Colonic mucosa (tissue), 4 donors: ENCODE data around the gene CELF6. TPM values are rescaled to one million over a fixed set of nuclear protein-coding genes. Genes with fewer than 3 reads are reported as not detected.

ENCODE experiments used
- DNase-seq: peaks from one replicate; pipeline ENCODE4 v3.0.0-alpha.2; 2020
- H3K27ac ChIP-seq: fragments of 200-600 bp; one replicate; pipeline ENCODE4 v1.8.0; 2021
- H3K27me3 ChIP-seq: fragments of 200-600 bp; one replicate; pipeline ENCODE4 v1.8.0; 2021
- H3K36me3 ChIP-seq: fragments of 200-600 bp; one replicate; pipeline ENCODE4 v1.8.0; 2021
- H3K4me1 ChIP-seq: fragments of 200-600 bp; one replicate; pipeline ENCODE4 v1.8.0; 2021; ENCODE audit warnings: mild to moderate bottlenecking
- H3K4me3 ChIP-seq: fragments of 200-600 bp; one replicate; pipeline ENCODE4 v1.8.0; 2021
- H3K9ac ChIP-seq, 2 donors: one replicate each; pipeline ENCODE4 v1.7.0; 2013; ENCODE audit warnings: control low read depth in 2 of 2, low read depth in 2 of 2, low read length in 2 of 2
- H3K9me3 ChIP-seq: fragments of 200-600 bp; one replicate; pipeline ENCODE4 v1.8.0; 2021
- CTCF ChIP-seq: fragments of 200-600 bp; IDR thresholded peaks from one replicate; pipeline ENCODE4 v1.8.0; 2022; ENCODE audit warnings: antibody characterized with exemption, mild to moderate bottlenecking
- intact Hi-C: fragments of 100-400 bp; cut with DNase I; formaldehyde crosslinking; loops from one replicate; pipeline ENCODE4 v1.14.1; 2022
- total RNA-seq, 2 donors: library from RNA; stranded (reverse); fragmentation: NEBNext Ultra II Directional in 1 of 2; extraction: Animal tissue kit (Norgen Biotek cat#: 25700) in 1 of 2; gene quantifications; one replicate each; pipeline ENCODE4 v1.2.1, GENCODE V29; 2021
- donor health status: healthy.
- donor health status: DM: no; HTN: no; CAD: no.
- donor health status: DM: no; HTN: no; CAD: no.

The CELF6 gene
- total RNA-seq, 2 donors from 2014 or later, result 0.74 to 0.93 TPM

- TF ChIP-seq CTCF, result no peak
- H3K9ac ChIP-seq, result no peak overlapping the region
- no peak for DNase-seq
Observed at GRCh38 chr15:72323752-72324151, 3.8 kb upstream of the CELF6 start.

GRCh38 chr15:72319360-72319984 lies 485 bp downstream of the CELF6 start:
- peak; percentile 60 for DNase-seq
- H3K4me1 ChIP-seq, result no peaks in the 10 kb centered on the region
- no peaks in the 10 kb centered on the region for H3K27me3 ChIP-seq
- H3K4me3 ChIP-seq, result peak overlapping the region; percentile 56
- intact Hi-C loops, result no loop called here
- TF ChIP-seq CTCF, result no peak
- H3K27ac ChIP-seq, result no peak overlapping the region
- H3K9ac ChIP-seq, result no peak overlapping the region
- no peaks in the 10 kb centered on the region for H3K36me3 ChIP-seq
- H3K9me3 ChIP-seq, result no peaks in the 10 kb centered on the region

More at GRCh38 chr15:72323752-72324151, 3.8 kb upstream of the CELF6 start:
- no peaks in the 10 kb centered on the region for H3K4me1 ChIP-seq
- no peaks in the 10 kb centered on the region for H3K27me3 ChIP-seq
- H3K27ac ChIP-seq, result no peak overlapping the region
- H3K9me3 ChIP-seq, result no peaks in the 10 kb centered on the region
- intact Hi-C loops, result no loop called here
- H3K4me3 ChIP-seq, result no peak overlapping the region
- H3K36me3 ChIP-seq, result no peaks in the 10 kb centered on the region

GRCh38 chr15:72318408-72318942 lies 1.5 kb downstream of the CELF6 start:
- no peak overlapping the region for H3K9ac ChIP-seq
- no peaks in the 10 kb centered on the region for H3K36me3 ChIP-seq
- H3K27me3 ChIP-seq, result no peaks in the 10 kb centered on the region
- H3K27ac ChIP-seq, result no peak overlapping the region
- no peaks in the 10 kb centered on the region for H3K9me3 ChIP-seq
- H3K4me1 ChIP-seq, result no peaks in the 10 kb centered on the region
- H3K4me3 ChIP-seq, result no peak overlapping the region
- intact Hi-C loops, result no loop called here
- TF ChIP-seq CTCF, result no peak
- DNase-seq, result no peak

- intact Hi-C loops, result no loop called here
Observed at GRCh38 chr15:72315706-72316370, 4.1 kb downstream of the CELF6 start.

GRCh38 chr15:72313881-72314280 lies 6.1 kb downstream of the CELF6 start:
- Histone ChIP-seq H3K9ac (no peak overlapping the region), H3K36me3 (no peaks in the 10 kb centered on the region), H3K4me3 (no peak overlapping the region), H3K27ac (no peak overlapping the region), H3K4me1 (no peaks in the 10 kb centered on the region), H3K9me3 (no peaks in the 10 kb centered on the region), H3K27me3 (no peaks in the 10 kb centered on the region)
- intact Hi-C loops, result no loop called here
- TF ChIP-seq CTCF, result no peak
- no peak for DNase-seq

More at GRCh38 chr15:72315706-72316370, 4.1 kb downstream of the CELF6 start:
- no peak for TF ChIP-seq CTCF
- Histone ChIP-seq H3K4me3 (no peak overlapping the region), H3K4me1 (no peaks in the 10 kb centered on the region), H3K9ac (no peak overlapping the region), H3K27me3 (no peaks in the 10 kb centered on the region), H3K36me3 (no peaks in the 10 kb centered on the region), H3K27ac (no peak overlapping the region), H3K9me3 (no peaks in the 10 kb centered on the region)
- DNase-seq, result no peak
